RWPE2 (cell line): ENCODE results near the gene ICE1.

Experiments used
- ATAC-seq: fragments of 200-7000 bp; cut with Tn5 transposase; 3 replicates; pipeline ENCODE4 v1.9.1; 2021; ENCODE audit warnings: low read depth
- DNase-seq: peaks from one replicate; pipeline ENCODE4 v3.0.0-alpha.2; 2020; ENCODE audit warnings: low spot score
- H3K27ac ChIP-seq: fragments of 450-650 bp; 2 replicates; pipeline ENCODE4 v1.5.1; 2017; ENCODE audit warnings: mild to moderate bottlenecking; ENCODE audit not compliant: poor library complexity, severe bottlenecking
- H3K27me3 ChIP-seq: fragments of 250-450 bp; sonication (Bioruptor Pico); 2 replicates; pipeline ENCODE4 v1.5.1; 2021; ENCODE audit warnings: mild to moderate bottlenecking, moderate library complexity; ENCODE audit not compliant: insufficient read depth, poor library complexity, severe bottlenecking
- H3K36me3 ChIP-seq: fragments of 250-450 bp; sonication (Bioruptor Pico); 2 replicates; pipeline ENCODE4 v1.5.1; 2020; ENCODE audit warnings: low read depth, mild to moderate bottlenecking, moderate library complexity
- H3K4me1 ChIP-seq: fragments of 250-450 bp; sonication (Bioruptor Pico); 2 replicates; pipeline ENCODE4 v1.5.1; 2021; ENCODE audit warnings: mild to moderate bottlenecking, moderate library complexity; ENCODE audit not compliant: insufficient read depth, poor library complexity, severe bottlenecking
- H3K4me3 ChIP-seq: fragments of 250-450 bp; sonication (Bioruptor Pico); 2 replicates; pipeline ENCODE4 v1.5.1; 2021; ENCODE audit warnings: mild to moderate bottlenecking, moderate library complexity; ENCODE audit not compliant: severe bottlenecking
- H3K9me3 ChIP-seq: fragments of 250-450 bp; sonication (Bioruptor Pico); 2 replicates; pipeline ENCODE4 v1.5.1; 2021; ENCODE audit warnings: mild to moderate bottlenecking, moderate library complexity; ENCODE audit not compliant: severe bottlenecking
- TF ChIP-seq, protein P1 (sequence below): fragments of 450-650 bp; IDR thresholded peaks from one replicate; pipeline ENCODE4 v1.5.1; 2017; ENCODE audit warnings: mild to moderate bottlenecking, moderate library complexity; ENCODE audit not compliant: poor library complexity, severe bottlenecking

ICE1 gene

GRCh38 chr5:5460311-5460710 is 37.8 kb downstream of the ICE1 start:
- Histone ChIP-seq H3K4me3 (no peak overlapping the region), H3K27me3 (no peaks in the 10 kb centered on the region), H3K4me1 (no peaks in the 10 kb centered on the region), H3K27ac (no peak overlapping the region), H3K9me3 (no peaks in the 10 kb centered on the region), H3K36me3 (peaks cover 99% of the 10 kb centered on the region)
- TF ChIP-seq, protein P1, sequence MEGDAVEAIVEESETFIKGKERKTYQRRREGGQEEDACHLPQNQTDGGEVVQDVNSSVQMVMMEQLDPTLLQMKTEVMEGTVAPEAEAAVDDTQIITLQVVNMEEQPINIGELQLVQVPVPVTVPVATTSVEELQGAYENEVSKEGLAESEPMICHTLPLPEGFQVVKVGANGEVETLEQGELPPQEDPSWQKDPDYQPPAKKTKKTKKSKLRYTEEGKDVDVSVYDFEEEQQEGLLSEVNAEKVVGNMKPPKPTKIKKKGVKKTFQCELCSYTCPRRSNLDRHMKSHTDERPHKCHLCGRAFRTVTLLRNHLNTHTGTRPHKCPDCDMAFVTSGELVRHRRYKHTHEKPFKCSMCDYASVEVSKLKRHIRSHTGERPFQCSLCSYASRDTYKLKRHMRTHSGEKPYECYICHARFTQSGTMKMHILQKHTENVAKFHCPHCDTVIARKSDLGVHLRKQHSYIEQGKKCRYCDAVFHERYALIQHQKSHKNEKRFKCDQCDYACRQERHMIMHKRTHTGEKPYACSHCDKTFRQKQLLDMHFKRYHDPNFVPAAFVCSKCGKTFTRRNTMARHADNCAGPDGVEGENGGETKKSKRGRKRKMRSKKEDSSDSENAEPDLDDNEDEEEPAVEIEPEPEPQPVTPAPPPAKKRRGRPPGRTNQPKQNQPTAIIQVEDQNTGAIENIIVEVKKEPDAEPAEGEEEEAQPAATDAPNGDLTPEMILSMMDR: no peak
- no peak for DNase-seq
- ATAC-seq: no peak

DNA sequence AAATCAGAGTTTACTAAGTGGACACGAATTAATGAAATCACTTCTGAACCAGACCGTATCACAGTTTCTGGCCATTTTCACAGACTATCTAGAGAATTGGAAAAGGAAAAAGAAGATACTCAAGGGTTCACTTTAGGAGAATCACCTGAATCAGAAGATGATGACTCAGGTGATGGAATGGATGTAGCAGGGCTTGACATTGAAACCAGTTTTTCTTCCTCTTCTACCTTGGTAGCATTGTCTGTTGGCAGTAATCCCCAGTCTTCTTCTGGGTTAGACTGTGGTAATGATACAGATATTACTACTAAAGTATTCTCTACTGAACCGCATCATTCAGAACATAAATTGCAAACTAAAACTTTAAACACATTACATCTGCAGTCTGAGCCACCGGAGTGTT is 38.5 kb downstream of the ICE1 start:
- Histone ChIP-seq H3K4me1 (no peaks in the 10 kb centered on the region), H3K27ac (no peak overlapping the region), H3K27me3 (no peaks in the 10 kb centered on the region), H3K9me3 (no peaks in the 10 kb centered on the region), H3K4me3 (no peak overlapping the region), H3K36me3 (peaks cover 99% of the 10 kb centered on the region)
- DNase-seq (no peak), ATAC-seq (no peak)
- TF ChIP-seq, protein P1: no peak

DNA sequence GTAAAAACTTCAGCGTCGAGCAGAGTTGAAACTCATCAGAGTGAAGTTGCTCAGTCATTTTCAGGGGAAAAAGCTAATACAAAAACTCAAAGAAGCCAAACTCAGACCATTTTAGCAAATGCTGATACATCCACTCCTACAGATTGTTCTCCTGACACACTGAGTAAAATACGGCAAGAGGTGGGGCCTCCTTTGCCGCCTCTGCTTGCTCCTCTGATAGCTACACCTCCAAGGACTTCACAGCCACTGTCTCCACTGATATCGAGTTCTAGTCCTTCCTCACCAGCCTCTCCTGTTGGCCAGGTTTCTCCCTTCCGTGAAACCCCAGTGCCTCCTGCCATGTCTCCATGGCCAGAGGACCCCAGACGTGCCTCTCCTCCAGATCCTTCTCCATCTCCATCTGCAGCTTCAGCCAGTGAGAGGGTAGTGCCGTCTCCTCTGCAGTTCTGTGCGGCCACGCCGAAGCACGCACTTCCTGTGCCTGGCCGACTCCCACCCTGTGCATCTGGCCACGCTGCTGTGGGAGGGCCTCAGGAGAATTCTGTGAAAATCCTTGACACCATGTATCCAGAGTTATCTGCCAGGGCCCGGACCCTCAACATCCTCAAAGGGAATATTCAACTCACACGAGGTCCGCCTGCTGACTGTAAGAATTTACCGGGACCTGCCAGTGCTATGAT is 41.7 kb downstream of the ICE1 start:
- ATAC-seq: no peak
- Histone ChIP-seq H3K36me3 (peaks cover 99% of the 10 kb centered on the region), H3K9me3 (no peaks in the 10 kb centered on the region), H3K4me3 (no peak overlapping the region), H3K4me1 (no peaks in the 10 kb centered on the region), H3K27ac (no peak overlapping the region), H3K27me3 (no peaks in the 10 kb centered on the region)
- DNase-seq: no peak
- TF ChIP-seq, protein P1: no peak

- no peaks in the 10 kb centered on the region for H3K4me1 ChIP-seq
- no peak for ATAC-seq
- H3K9me3 ChIP-seq: no peaks in the 10 kb centered on the region
- H3K36me3 ChIP-seq: peaks cover 96% of the 10 kb centered on the region
- TF ChIP-seq, protein P1: no peak
- H3K4me3 ChIP-seq: no peak overlapping the region
- no peak overlapping the region for H3K27ac ChIP-seq
- H3K27me3 ChIP-seq: no peaks in the 10 kb centered on the region
- no peak for DNase-seq
Observed at GRCh38 chr5:5466227-5466626, 43.8 kb downstream of the ICE1 start.

DNA sequence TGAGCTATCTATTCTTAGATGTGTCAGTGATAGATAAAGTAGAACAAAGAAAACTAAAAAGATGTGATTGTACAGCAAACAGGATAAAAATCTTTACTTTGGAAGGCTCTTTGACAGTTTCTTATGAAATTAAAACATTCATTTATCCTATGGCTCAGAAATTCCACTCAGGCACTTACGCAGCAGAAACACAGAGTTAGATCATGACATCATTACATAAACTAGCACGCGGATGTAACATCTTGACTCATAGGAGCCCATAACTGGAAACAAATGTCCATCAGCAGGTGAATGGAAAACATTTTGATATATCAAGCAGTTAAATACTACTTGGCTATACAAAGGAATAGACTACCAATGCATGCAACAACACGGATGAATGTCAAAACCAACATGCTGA is 45.3 kb downstream of the ICE1 start:
- TF ChIP-seq, protein P1: no peak
- Histone ChIP-seq H3K9me3 (no peaks in the 10 kb centered on the region), H3K36me3 (peaks cover 96% of the 10 kb centered on the region), H3K27ac (no peak overlapping the region), H3K4me3 (no peak overlapping the region), H3K4me1 (no peaks in the 10 kb centered on the region), H3K27me3 (peaks cover 1% of the 10 kb centered on the region)
- DNase-seq: no peak
- ATAC-seq: no peak
